ENCODE results near the gene ZMYND11. TPM values are rescaled to one million over a fixed set of nuclear protein-coding genes. Genes with fewer than 3 reads are reported as not detected.

The ZMYND11 gene
- total and polyA plus RNA-seq, 7 donors, result 21.5 to 138 (median 112) TPM

- Histone ChIP-seq H3K36me3 (no peaks in the 10 kb centered on the region), H3K27me3 (no peaks in the 10 kb centered on the region), H3K4me1 (no peaks in the 10 kb centered on the region), H3K4me3 (no peak overlapping the region), H3K27ac (no peak overlapping the region), H3K9me3 (no peaks in the 10 kb centered on the region)
- intact Hi-C loops (cut with DNase I), result no loop called here
- WGBS, 2 donors, result 65 to 92% methylated on average over 4 of the region's 4 CpGs
- TF ChIP-seq POLR2AphosphoS5 (IDR thresholded peaks at IDR 0.05) (no peak), EP300 (IDR thresholded peaks at IDR 0.05) (no peak), POLR2A (IDR thresholded peaks at IDR 0.05) (no peak)
- TF ChIP-seq, protein P1, sequence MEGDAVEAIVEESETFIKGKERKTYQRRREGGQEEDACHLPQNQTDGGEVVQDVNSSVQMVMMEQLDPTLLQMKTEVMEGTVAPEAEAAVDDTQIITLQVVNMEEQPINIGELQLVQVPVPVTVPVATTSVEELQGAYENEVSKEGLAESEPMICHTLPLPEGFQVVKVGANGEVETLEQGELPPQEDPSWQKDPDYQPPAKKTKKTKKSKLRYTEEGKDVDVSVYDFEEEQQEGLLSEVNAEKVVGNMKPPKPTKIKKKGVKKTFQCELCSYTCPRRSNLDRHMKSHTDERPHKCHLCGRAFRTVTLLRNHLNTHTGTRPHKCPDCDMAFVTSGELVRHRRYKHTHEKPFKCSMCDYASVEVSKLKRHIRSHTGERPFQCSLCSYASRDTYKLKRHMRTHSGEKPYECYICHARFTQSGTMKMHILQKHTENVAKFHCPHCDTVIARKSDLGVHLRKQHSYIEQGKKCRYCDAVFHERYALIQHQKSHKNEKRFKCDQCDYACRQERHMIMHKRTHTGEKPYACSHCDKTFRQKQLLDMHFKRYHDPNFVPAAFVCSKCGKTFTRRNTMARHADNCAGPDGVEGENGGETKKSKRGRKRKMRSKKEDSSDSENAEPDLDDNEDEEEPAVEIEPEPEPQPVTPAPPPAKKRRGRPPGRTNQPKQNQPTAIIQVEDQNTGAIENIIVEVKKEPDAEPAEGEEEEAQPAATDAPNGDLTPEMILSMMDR (IDR thresholded peaks at IDR 0.05), result no peak
- no peak for DNase-seq
These were observed 29.4 kb upstream of the ZMYND11 start for GRCh38 chr10:105806-106205.

DNA sequence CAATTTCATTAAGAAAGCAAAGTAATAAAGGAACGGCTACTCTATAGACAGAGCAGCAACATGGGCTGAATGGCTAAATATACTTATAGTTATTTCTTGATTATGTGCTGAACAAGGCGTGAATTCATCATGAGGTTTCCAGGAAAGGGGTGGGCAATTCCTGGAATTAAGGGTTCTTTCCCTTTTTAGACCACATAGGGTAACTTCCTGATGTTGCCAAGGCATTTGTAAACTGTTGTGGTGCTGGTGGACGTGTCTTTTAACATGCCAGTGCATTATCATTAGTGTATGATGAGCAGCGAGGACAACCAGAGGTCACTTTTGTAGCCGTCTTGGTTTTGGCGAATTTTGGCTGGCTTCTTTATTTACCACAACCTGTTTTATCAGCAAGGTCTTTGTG, 28.5 kb upstream of the ZMYND11 start:
- no peaks in the 10 kb centered on the region for H3K27me3 ChIP-seq
- H3K4me1 ChIP-seq, result no peaks in the 10 kb centered on the region
- H3K27ac ChIP-seq, result no peak overlapping the region
- DNase-seq, result no peak
- WGBS, 2 donors, result 72 to 82% methylated on average over 6 of the region's 6 CpGs
- H3K36me3 ChIP-seq, result no peaks in the 10 kb centered on the region
- intact Hi-C loops (cut with DNase I), result no loop called here
- H3K9me3 ChIP-seq, result no peaks in the 10 kb centered on the region
- no peak overlapping the region for H3K4me3 ChIP-seq
- no peak for TF ChIP-seq POLR2A (IDR thresholded peaks at IDR 0.05)
- TF ChIP-seq, protein P1 (IDR thresholded peaks at IDR 0.05), result no peak
- no peak for TF ChIP-seq POLR2AphosphoS5 (IDR thresholded peaks at IDR 0.05)
- TF ChIP-seq EP300 (IDR thresholded peaks at IDR 0.05), result no peak

DNA sequence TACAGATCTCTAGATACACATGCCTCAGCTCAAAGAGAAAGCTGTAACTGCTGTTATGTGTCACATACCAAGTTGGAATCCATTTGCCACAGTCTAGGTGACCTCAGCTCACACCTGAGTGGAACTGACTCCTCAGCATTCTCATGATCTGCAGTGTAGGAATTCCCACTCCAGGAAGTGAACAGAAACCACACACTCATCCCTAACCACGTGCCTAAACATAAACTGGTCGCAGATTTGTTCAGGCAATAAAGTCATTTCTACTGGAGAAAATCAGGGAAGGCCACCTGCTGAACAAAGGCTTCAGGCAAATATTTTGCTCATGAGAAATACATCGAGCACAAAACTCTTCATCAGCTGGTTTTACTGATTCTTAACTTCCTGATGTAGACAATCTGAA, 23.0 kb upstream of the ZMYND11 start:
- H3K27me3 ChIP-seq, result no peaks in the 10 kb centered on the region
- intact Hi-C loops (cut with DNase I), result no loop called here
- H3K4me1 ChIP-seq, result no peaks in the 10 kb centered on the region

GRCh38 chr10:124874-125273, 10.4 kb upstream of the ZMYND11 start:
- no peak for TF ChIP-seq EP300 (IDR thresholded peaks at IDR 0.05)
- TF ChIP-seq POLR2AphosphoS5 (IDR thresholded peaks at IDR 0.05), result no peak
- TF ChIP-seq, protein P1 (IDR thresholded peaks at IDR 0.05), result no peak
- TF ChIP-seq POLR2A (IDR thresholded peaks at IDR 0.05), result no peak
- Histone ChIP-seq H3K27me3 (no peaks in the 10 kb centered on the region), H3K9me3 (no peaks in the 10 kb centered on the region), H3K36me3 (no peaks in the 10 kb centered on the region), H3K4me3 (no peak overlapping the region), H3K4me1 (peaks cover 0 to 13% (median 8%) of the 10 kb centered on the region in 4 donors), H3K27ac (no peak overlapping the region)
- DNase-seq, result no peak
- intact Hi-C loops (cut with DNase I), result no loop called here
- WGBS, 2 donors, result 94 to 95% methylated on average over 1 of the region's 1 CpG

More for the DNA sequence above, 23.0 kb upstream of the ZMYND11 start:
- 9 to 52% methylated on average over 3 of the region's 3 CpGs for WGBS, 2 donors
- no peak for DNase-seq
- Histone ChIP-seq H3K9me3 (no peaks in the 10 kb centered on the region), H3K4me3 (no peak overlapping the region), H3K27ac (no peak overlapping the region), H3K36me3 (no peaks in the 10 kb centered on the region)
- no peak for TF ChIP-seq EP300 (IDR thresholded peaks at IDR 0.05)
- TF ChIP-seq POLR2AphosphoS5 (IDR thresholded peaks at IDR 0.05), result no peak
- TF ChIP-seq, protein P1 (IDR thresholded peaks at IDR 0.05), result no peak
- no peak for TF ChIP-seq POLR2A (IDR thresholded peaks at IDR 0.05)

Measured in sigmoid colon (tissue), 7 donors.